ENCODE results near the gene C15orf40. TPM values are rescaled to one million over a fixed set of nuclear protein-coding genes. Genes with fewer than 3 reads are reported as not detected.

The C15orf40 gene
- total RNA-seq, result 10 to 100 TPM; 13.4 to 21.0 (median 15.4) TPM

DNA sequence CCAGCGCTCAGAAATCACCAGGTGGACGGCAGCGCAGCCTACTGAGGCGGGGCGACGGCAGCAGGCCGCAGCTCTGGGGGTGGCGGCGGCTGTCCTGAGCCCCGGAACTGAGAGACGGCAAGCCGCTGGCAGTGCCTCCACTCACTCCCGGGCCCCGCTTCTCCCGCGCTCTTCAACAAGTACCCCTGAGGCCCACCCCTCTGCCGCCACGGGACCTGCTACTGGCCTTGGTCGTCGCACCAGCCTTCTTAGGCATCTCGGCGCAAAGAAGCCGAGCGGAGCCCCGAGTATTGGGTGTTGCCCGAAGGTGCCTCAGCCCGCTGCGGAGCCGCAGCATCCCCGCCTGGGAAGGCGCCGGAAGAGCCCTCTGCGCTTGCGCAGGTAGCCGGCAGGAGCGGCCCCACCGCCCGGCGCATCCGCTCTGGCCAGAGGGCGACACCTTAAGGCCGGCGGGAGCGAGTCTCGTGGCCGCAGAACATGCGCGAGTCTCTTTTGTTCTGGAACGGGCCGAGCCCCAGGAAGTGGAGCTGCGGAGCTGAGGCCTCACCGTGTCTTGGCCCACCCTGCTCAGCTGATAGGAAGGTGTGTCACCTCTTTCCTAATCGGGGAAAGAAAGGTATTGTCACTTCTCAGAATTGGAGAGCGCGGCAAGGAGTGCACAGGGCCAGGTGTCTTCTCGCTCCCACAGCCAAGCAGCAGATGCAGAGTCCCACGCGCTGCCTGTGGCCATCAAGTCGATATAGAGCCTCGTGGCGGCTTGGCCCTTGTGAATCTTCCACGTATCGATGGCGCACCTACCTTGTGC is at the start of gene C15orf40:
C15orf40 (minus strand) TSS at position 369 of the 805 bp plus-strand sequence; CDS start at position 337, 32 bp downstream.
- H3K27ac ChIP-seq, result peak within 1 kb of the TSS; percentile 46 to 86 (median 84)
- H3K27me3 ChIP-seq, result no peaks in the 10 kb centered on the region
- peaks cover 0 to 37% (median 15%) of the 10 kb centered on the region in 3 donors for H3K36me3 ChIP-seq
- no peaks in the 10 kb centered on the region for H3K9me3 ChIP-seq
- peak within 1 kb of the TSS; percentile 88 to 98 (median 92) for H3K4me3 ChIP-seq
- peak; percentile 73 to 76 for DNase-seq (ENCODE audit: low spot score in 2 of 2)
- peaks cover 5 to 50% (median 19%) of the 10 kb centered on the region in 4 donors for H3K4me1 ChIP-seq
- TF ChIP-seq EP300 (IDR thresholded peaks at IDR 0.05) (peak; percentile 45 to 93), POLR2A (IDR thresholded peaks at IDR 0.05) (peak; percentile 59 to 69)
- TF ChIP-seq, protein P1, sequence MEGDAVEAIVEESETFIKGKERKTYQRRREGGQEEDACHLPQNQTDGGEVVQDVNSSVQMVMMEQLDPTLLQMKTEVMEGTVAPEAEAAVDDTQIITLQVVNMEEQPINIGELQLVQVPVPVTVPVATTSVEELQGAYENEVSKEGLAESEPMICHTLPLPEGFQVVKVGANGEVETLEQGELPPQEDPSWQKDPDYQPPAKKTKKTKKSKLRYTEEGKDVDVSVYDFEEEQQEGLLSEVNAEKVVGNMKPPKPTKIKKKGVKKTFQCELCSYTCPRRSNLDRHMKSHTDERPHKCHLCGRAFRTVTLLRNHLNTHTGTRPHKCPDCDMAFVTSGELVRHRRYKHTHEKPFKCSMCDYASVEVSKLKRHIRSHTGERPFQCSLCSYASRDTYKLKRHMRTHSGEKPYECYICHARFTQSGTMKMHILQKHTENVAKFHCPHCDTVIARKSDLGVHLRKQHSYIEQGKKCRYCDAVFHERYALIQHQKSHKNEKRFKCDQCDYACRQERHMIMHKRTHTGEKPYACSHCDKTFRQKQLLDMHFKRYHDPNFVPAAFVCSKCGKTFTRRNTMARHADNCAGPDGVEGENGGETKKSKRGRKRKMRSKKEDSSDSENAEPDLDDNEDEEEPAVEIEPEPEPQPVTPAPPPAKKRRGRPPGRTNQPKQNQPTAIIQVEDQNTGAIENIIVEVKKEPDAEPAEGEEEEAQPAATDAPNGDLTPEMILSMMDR (IDR thresholded peaks at IDR 0.05), result peak; percentile 48 to 91 (median 81)
- 2 to 6% methylated on average over 26 to 32 of the region's 64 CpGs for WGBS, 2 donors

DNA sequence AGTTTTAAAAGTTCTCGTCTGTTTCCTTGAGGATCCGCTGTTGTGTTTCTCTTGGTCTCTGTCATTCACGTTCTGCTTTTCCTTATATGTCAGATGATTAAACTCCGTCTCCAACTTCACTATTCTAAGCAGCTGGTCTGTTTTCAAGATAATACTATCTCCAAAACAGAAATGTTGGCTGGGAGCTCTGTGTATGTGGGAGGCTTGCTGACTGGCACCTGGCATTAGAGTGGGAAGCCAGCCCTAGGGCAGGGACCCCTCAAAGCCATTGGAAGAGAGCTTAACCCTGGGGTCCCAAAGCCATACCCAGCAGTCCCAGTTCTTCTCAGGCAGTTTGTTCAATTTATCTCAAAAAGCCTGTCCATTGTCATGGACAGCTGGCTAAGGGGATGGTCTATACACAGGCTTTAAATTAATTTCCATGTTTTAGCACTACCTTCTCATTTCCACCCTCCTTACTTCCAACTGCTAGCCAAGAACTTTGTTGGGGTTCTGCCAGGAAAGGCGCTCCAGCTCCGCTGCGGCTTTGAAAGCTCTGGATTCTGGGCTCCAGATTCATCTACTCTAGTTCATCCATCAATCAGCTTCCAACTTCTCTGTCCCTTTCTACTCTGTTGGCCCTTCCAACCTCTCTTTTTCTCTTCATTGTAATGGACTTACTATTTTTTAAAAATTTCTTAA is 46.4 kb upstream of the C15orf40 start:
- Histone ChIP-seq H3K36me3 (peaks cover 0 to 36% (median 4%) of the 10 kb centered on the region in 3 donors), H3K27me3 (no peaks in the 10 kb centered on the region), H3K27ac (no peak overlapping the region), H3K4me1 (peaks cover 0 to 52% (median 5%) of the 10 kb centered on the region in 4 donors), H3K4me3 (no peak overlapping the region), H3K9me3 (no peaks in the 10 kb centered on the region)
- DNase-seq (ENCODE audit: low spot score in 2 of 2), result no peak
- WGBS, 2 donors, result 76 to 84% methylated on average over 7 of the region's 7 CpGs
- TF ChIP-seq, protein P1 (IDR thresholded peaks at IDR 0.05), result no peak
- TF ChIP-seq POLR2A (IDR thresholded peaks at IDR 0.05), result no peak
- TF ChIP-seq EP300 (IDR thresholded peaks at IDR 0.05), result no peak

DNA sequence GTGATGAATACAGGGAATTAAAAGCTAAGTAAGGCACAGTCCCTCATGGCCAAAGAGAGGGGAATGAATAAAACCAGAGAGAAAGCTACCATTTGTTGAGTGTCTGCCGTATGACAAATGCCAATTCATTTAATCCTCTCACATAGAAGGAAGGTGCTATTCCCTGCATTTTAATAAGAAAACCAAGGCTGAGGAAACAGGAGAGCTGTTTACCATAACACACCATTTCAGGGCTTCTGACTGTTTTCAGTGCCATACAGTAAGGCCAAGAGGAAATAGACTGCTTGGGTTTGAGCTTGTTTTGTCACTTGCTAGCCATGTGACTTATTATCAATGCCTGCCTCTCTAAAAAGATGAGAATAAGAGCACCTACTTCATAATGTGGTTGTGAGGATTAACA is 45.6 kb upstream of the C15orf40 start:
- Histone ChIP-seq H3K36me3 (peaks cover 0 to 37% (median 4%) of the 10 kb centered on the region in 3 donors), H3K4me3 (no peak overlapping the region), H3K27me3 (no peaks in the 10 kb centered on the region), H3K4me1 (peaks cover 0 to 44% (median 0%) of the 10 kb centered on the region in 4 donors), H3K9me3 (no peaks in the 10 kb centered on the region), H3K27ac (no peak overlapping the region)
- TF ChIP-seq POLR2A (IDR thresholded peaks at IDR 0.05), result no peak
- TF ChIP-seq EP300 (IDR thresholded peaks at IDR 0.05), result no peak
- TF ChIP-seq, protein P1 (IDR thresholded peaks at IDR 0.05), result no peak
- WGBS, 2 donors, result 50 to 51% methylated on average over 1 of the region's 1 CpG
- DNase-seq (ENCODE audit: low spot score in 2 of 2), result no peak

DNA sequence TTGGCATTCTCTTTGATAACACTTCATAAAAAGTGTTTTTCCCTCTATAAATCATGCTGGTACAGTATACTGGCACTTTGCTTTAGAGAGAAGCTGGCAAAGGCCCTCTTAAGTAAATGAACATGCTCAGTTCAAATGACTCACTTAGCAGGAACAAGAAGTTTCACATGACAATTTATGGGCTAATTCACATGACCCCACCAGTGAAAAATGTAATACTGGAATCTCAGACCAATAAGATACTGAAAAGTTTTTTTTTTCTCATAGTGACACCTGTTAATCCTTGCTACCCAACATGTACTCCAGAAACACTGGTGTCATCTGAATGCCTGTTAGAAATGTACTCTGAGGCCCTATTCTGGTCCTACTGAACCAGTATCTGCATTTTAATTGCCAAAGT is 41.7 kb upstream of the C15orf40 start:
- Histone ChIP-seq H3K4me3 (no peak overlapping the region), H3K4me1 (peaks cover 0 to 18% (median 0%) of the 10 kb centered on the region in 4 donors), H3K36me3 (peaks cover 0 to 50% (median 4%) of the 10 kb centered on the region in 3 donors), H3K27ac (no peak overlapping the region), H3K27me3 (no peaks in the 10 kb centered on the region), H3K9me3 (no peaks in the 10 kb centered on the region)
- DNase-seq (ENCODE audit: low spot score in 2 of 2), result no peak
- TF ChIP-seq EP300 (IDR thresholded peaks at IDR 0.05), result no peak
- TF ChIP-seq, protein P1 (IDR thresholded peaks at IDR 0.05), result no peak
- TF ChIP-seq POLR2A (IDR thresholded peaks at IDR 0.05), result no peak
